ENCODE data around the gene EFNA5.
A peak's percentile ranks its signal among the peaks of the same experiment; 100 is the strongest.

Gene EFNA5

DNA sequence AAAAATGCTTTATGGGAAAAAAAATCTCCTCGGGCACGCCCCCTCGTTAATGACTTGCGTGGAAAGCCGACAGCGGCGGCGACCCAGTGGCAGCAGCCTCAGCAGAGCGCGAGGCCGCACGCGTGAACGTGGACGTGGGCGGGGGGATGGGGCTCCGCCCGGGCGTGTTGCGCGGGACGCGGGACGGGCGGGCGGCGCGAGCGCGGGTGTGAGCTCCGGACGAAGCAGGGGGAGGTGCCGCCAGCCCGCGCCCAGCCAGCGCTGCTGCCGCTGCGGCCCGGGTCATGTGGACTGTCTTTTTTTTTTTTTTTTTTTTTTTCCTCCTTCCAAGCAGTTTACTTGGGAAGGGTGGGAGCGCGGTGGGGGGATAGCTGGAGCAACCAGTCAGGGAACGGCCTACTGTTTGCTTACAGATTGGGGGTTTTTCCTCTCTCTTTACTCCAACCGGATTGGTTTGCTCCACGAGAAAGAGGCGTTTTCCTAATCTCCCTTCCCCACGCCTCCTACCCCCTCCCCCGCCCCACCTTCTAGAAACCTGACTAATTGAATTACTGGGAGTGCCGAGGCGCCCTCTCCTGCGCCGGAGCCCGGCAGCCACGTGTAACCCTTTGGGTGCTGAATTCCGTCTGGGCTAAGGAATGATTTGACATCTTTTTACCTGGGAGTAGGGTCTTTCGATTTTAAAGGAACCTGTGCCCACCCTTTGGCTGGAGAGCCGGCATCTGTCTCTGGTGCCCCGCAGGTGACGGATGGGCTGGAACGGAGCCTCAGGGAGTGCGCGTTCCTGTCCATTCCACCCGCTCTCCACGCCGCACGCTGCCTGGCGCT, 1.7 kb upstream of the EFNA5 start:
- DNase-seq = peak; percentile 10 to 18

DNA sequence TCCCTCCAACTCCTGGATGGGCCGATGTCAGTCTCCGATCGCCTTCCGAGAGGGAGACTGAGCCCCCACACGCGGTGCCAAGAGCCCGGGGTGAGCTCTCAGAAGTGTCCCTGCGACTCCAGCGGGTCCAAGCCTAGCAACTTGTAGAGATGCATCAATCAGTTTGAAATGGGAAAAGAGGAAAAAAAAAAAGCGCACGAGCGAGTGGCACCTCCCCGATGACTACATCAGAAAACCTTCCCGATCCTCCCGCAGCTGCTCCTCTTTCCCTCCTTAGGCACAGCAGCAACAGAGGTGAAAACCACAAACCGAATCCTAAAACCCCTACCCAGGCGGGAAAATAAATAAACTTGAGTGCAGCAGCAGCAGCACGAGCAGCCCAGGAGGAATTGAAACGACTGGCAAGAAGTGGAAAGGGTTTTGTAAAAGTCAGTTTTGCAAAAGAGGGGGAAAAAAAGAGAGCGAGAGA, 1.0 kb upstream of the EFNA5 start:
- no peak for DNase-seq

- peak; percentile 2 to 14 for DNase-seq
Measured at GRCh38 chr5:107670087-107670931, 428 bp downstream of the EFNA5 start.

DNA sequence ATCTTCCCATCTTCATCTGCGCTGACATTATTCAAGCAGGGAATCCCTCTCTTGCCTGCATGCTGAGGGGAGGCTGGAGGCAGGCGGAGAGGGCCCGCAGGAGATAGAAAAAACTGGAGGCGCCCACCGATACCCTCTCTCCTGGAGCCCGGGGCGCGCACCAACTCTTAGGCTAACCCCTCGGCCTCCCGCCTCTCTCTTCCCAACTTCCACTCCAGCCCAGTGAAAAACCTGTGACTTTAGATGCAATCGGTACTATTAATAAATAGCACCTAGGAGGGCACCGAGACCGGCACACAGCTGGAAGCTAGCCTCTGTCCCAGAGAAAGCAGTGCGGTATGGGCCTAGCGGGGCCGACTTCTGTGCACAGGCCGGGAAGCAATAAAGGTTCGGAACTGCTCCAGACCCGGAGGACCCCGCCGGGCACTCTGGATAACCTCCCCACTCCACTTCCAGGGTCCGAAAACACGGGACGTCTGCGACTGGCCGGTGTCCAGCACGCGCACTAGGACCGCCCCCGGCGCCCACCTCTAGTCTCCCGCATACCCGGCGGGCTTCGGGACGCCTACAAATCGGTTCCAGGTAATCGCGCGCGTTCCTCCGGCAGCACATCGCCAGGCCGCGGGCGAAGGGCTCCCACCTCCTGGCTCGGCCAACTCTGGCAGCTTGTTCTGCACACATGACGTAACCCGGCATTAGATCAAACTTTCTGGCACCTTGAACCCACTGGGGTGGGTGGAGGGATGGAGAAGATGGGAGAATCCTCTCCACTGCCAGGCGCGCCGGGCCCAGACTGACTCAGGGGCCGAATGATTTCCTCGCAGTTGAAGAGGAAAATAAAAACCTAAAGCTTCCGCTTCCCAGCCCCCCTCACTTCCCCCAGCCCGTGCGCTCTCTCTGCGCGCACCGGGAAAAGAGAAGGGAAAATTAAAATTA, 1.4 kb downstream of the EFNA5 start:
- DNase-seq = peak; percentile 1 to 4

DNA sequence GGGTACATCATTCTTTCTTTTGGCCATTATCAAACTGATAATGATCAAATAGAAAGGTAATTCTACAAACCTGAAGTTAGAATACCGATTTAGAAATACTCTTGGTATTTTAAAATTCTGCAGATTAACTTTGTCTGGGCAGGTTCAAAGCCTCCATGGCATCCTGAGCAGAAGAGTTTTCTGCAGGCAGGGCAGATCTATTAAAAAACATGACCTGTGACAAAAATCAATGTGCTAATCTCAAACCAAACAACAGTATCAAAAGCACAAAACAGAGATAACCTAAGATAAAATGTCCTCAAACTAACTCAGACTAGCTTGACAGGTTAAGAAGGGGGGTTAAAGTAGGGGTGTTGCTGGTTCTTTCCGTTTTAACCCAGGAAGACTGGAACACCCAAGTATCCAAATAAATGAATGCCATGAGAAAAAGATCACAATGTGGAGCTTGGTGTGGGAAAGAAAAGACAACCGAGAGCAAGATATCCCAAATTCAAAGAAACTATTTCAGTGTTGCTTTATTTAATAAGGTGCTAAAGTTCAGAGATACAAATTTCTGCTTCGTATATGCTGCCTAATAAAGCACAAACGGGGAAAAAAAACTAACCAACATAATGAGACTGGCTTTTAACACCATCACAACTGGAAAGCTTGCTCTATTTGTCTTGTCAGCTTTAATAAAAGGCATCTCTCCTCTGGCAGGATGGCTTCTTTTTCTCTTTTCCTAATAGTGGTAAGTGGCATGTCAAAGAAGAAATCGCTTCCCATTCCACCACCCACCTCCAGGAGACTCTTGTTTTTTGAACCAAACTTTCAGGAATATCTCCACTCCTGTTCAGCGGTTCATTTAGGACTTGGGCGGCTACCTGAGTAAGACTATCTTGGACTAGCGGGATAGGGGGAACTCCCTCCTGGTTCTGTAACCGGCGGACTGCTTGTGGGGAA, 2.3 kb downstream of the EFNA5 start:
- no peak for DNase-seq

- DNase-seq = no peak
Measured at GRCh38 chr5:107666051-107666655, 4.6 kb downstream of the EFNA5 start.

DNA sequence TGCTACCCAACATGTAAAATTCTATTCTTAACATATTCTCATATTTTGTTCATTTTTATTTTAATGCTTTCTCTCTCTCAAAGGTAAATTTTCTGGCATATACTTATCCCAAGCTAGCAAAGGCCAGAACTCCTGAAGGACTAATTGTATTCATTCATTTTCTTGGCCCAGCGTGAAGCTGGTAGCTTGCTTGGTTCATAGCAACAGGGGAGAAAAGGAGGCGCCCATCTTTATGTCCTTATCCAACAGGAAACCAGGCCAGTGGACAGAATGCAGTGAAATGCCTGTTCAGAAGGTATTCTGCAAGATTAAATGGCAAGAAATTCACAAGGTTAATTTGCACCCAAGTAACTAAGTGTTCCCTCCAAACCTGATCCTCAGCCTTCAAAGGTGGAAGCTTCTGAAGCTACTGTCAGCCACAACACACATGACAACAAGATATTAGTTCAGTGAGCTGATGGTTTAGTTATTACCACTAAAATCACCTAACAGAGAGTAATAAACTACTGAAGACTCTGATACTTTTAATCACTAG, 5.6 kb downstream of the EFNA5 start:
- no peak for DNase-seq

DNA sequence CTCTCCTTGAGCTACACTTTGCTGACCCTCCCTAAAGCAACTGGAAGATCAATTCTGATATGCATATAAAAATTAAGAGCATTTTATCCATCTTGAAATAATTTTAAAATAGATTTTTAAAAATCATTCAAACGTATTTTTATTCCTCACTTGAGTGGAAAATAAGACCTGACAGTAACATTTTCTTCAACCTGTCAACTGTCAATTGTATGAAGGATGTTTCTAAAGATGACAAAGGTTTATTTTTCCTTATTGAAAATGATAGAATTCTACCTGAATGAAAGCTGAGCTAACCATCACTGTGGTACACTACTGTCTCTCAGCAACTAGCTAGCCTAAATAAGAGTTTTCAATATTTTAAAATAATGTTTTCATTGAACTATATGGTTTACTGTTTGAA, 7.0 kb downstream of the EFNA5 start:
- no peak for DNase-seq

DNA sequence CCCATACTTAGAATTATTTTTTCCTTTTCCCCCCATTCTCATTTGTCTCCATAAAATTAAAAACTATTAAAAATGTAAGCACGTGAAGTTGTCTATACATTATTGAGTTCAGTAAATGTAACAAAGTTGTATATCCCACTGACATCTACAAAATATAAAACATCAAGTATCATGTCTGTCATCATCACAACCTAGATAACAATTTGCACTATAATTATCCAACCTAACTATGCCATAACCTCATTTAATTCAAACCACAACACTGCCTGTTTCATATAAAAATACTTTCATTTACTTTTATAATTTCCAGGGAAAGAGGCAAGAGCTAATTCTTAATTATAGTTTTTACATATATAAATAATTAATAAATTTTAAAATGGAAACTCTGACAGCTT, 9.1 kb downstream of the EFNA5 start:
- DNase-seq = no peak

- no peak for DNase-seq
Measured at GRCh38 chr5:107661038-107661649, 9.6 kb downstream of the EFNA5 start.

GRCh38 chr5:107658528-107658927, 12.2 kb downstream of the EFNA5 start:
- no peak for DNase-seq

DNA sequence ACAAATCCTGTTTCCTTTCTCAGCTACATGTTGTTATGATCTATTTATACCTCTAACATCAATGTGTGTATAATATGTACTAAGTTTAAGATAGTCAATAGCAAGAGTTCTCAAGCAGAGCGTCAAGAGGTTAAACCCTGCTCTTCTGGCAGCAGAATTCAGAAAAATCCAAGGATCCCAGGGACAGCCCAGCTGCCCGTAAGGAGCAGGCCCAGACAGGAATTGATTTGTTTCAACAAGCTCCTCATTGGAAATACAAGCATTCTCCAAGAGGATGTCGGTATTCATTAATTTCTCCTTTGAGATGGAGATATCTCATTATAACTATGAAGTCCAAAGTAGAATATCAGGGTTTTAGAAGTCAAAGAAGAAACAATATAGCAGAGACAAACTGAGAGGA, 14.9 kb downstream of the EFNA5 start:
- DNase-seq = no peak

GRCh38 chr5:107654827-107655226, 15.9 kb downstream of the EFNA5 start:
- no peak for DNase-seq

- DNase-seq = no peak
Measured at GRCh38 chr5:107653685-107654084, 17.1 kb downstream of the EFNA5 start.

GRCh38 chr5:107652839-107653607, 17.7 kb downstream of the EFNA5 start:
- DNase-seq = no peak

DNA sequence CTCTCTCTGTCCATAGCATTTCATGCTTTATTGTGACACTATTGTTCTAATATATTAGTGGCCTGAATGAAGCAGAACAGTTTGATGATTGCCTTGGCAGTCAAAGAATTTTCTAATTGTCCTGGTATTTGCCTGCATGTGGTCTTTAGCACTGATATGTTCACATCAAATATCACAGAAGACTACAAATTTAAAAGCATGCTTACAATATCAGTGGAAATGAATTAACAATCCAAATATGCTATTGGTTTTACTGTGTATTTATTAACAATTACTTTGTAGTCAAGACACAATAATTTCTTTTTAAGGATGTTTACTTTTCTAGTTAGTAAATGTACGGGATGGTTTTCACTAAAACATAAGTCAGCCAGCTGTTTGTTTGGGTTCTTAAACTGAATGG, 18.3 kb downstream of the EFNA5 start:
- no peak for DNase-seq

- no peak for DNase-seq
Measured at GRCh38 chr5:107651325-107651724, 19.4 kb downstream of the EFNA5 start.

- DNase-seq = no peak
Measured at GRCh38 chr5:107646418-107646817, 24.3 kb downstream of the EFNA5 start.

DNA sequence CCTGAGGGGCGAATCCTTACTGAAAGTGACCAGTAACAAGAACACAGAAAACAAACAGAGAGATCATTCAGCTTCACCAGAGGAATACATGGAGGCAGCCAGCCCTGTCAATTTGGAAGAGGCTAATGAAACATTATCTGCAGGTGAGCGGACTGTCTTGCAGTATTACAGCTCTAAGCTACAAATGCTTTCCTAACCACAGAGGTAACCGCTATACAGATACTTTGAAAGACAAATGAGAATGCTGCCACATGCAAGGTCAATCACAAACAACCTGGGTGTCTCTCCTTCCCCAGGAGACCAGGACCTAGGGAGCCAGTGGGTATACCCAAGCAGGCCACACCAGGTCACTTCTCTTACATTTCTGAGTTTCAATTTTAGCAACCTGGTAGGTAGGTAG, 30.2 kb downstream of the EFNA5 start:
- DNase-seq = no peak

- DNase-seq = no peak
Measured at GRCh38 chr5:107639990-107640389, 30.7 kb downstream of the EFNA5 start.
